HCT116 (cell line): Measurements from ENCODE around the gene THAP9. TPM values are rescaled to one million over a fixed set of nuclear protein-coding genes. Genes with fewer than 3 reads are reported as not detected.

Experiments
- ATAC-seq: fragments of 200-7000 bp; cut with Tn5 transposase; 2 replicates; pipeline ENCODE4 v1.9.1; 2020; ENCODE audit warnings: mild to moderate bottlenecking, moderate library complexity
- BruUV-seq: library from RNA; stranded (reverse); fragments of 400-500 nt; replicated peaks from 2 replicates; lab custom pipeline; 2021; lab: Mats Ljungman, UMichigan
- CTCF ChIA-PET: fragments of 300-600 bp; sonication (Branson Sonifier 250); formaldehyde crosslinking; loops from one replicate; lab custom pipeline; 2021; ENCODE audit warnings: antibody characterized with exemption; lab: Charles Lee
- POLR2A ChIA-PET: fragments of 300-600, 350-600 bp; sonication (Branson Sonifier 250); formaldehyde crosslinking; loops from one replicate; lab custom pipeline; 2021; ENCODE audit warnings: antibody characterized with exemption; lab: Charles Lee
- RAD21 ChIA-PET, 2 experiments: fragments of 300-600 bp; sonication (Branson Sonifier 250); formaldehyde crosslinking; loops; one replicate each; lab custom pipeline; 2023; ENCODE audit warnings: low total read pairs in 2 of 2; ENCODE audit not compliant: uncharacterized antibody in 2 of 2, unreplicated experiment in 2 of 2, low non-redundant PET in 1 of 2; lab: Charles Lee
- DNase-seq: peaks from one replicate; pipeline ENCODE4 v3.0.0-alpha.2; 2010; ENCODE audit warnings: low read depth, low spot score
- H2AFZ ChIP-seq: fragments of 200-600 bp; shearing (Covaris generic), sonication (generic); 2 replicates; pipeline ENCODE4 v1.6.1; 2017; ENCODE audit warnings: low read depth, mixed run types, mixed read lengths, antibody characterized with exemption, low read length; ENCODE audit not compliant: poor library complexity, severe bottlenecking
- H3K27ac ChIP-seq: 2 replicates; pipeline ENCODE4 v1.5.1; 2012; ENCODE audit warnings: low read depth, low read length
- H3K27me3 ChIP-seq: fragments of 200-600 bp; sonication (generic); 2 replicates; pipeline ENCODE4 v1.6.1; 2016; ENCODE audit warnings: mixed run types, low read length, mixed read lengths; ENCODE audit not compliant: insufficient read depth
- H3K36me3 ChIP-seq, 2 experiments: fragments of 200-500 bp in 1 of 2; fragments of 200-600 bp in 1 of 2; sonication (Bioruptor generic) in 1 of 2; sonication (generic) in 1 of 2; 2 replicates each; pipeline versions ENCODE4 v1.5.1 to v1.6.1; 2014 to 2016; ENCODE audit warnings: low read length in 2 of 2, inconsistent platforms in 1 of 2, mixed read lengths in 1 of 2, mixed run types in 1 of 2; ENCODE audit not compliant: insufficient read depth in 2 of 2, control insufficient read depth in 1 of 2
- H3K4me1 ChIP-seq, 2 experiments: fragments of 200-600 bp in 1 of 2; sonication (generic) in 1 of 2; 2 replicates each; pipeline versions ENCODE4 v1.5.1 to v1.6.1; 2012 to 2017; ENCODE audit warnings: low read length in 2 of 2, inconsistent platforms in 1 of 2, mild to moderate bottlenecking in 1 of 2, mixed read lengths in 1 of 2, mixed run types in 1 of 2, moderate library complexity in 1 of 2; ENCODE audit not compliant: insufficient read depth in 2 of 2, control insufficient read depth in 1 of 2
- H3K4me2 ChIP-seq: fragments of 200-600 bp; sonication (generic); 2 replicates; pipeline ENCODE4 v1.6.1; 2017; ENCODE audit warnings: mixed run types, low read length, mixed read lengths
- H3K4me3 ChIP-seq, 2 experiments: fragments of 200-600 bp in 1 of 2; sonication (generic) in 1 of 2; replicated peaks in 1 of 2; 2 replicates each; pipeline ENCODE4 v1.5.1; 2011 to 2016; ENCODE audit warnings: low read length in 2 of 2, control low read depth in 1 of 2, low read depth in 1 of 2, mild to moderate bottlenecking in 1 of 2, mixed read lengths in 1 of 2, mixed run types in 1 of 2
- H3K79me2 ChIP-seq: fragments of 200-600 bp; sonication (generic); 2 replicates; pipeline ENCODE4 v1.6.1; 2017; ENCODE audit warnings: mild to moderate bottlenecking, mixed run types, low read length, moderate library complexity, mixed read lengths; ENCODE audit not compliant: insufficient read depth
- H3K9ac ChIP-seq: fragments of 200-600 bp; sonication (generic); 2 replicates; pipeline ENCODE4 v1.6.1; 2016; ENCODE audit warnings: low read length, mixed read lengths
- H3K9me2 ChIP-seq: fragments of 200-600 bp; sonication (generic), shearing (Covaris generic); 2 replicates; pipeline ENCODE4 v1.6.1; 2017; ENCODE audit warnings: mixed run types, mild to moderate bottlenecking, moderate library complexity; ENCODE audit not compliant: insufficient read depth
- H3K9me3 ChIP-seq, 2 experiments: fragments of 200-500 bp in 1 of 2; fragments of 200-600 bp in 1 of 2; sonication (Bioruptor generic) in 1 of 2; sonication (generic) in 1 of 2; 2 replicates each; pipeline ENCODE4 v1.6.1; 2014 to 2017; ENCODE audit warnings: low read length in 2 of 2, mixed read lengths in 2 of 2, inconsistent platforms in 1 of 2, low read depth in 1 of 2, mild to moderate bottlenecking in 1 of 2, mixed run types in 1 of 2, moderate library complexity in 1 of 2; ENCODE audit not compliant: control insufficient read depth in 1 of 2, insufficient read depth in 1 of 2
- H4K20me1 ChIP-seq: fragments of 200-600 bp; sonication (generic), shearing (Covaris generic); 2 replicates; pipeline ENCODE4 v1.6.1; 2017; ENCODE audit warnings: mixed run types, mild to moderate bottlenecking, moderate library complexity; ENCODE audit not compliant: insufficient read depth
- CTCF ChIP-seq, 3 experiments: fragments of 200-600 bp in 1 of 3; sonication (generic) in 1 of 3; IDR thresholded peaks in 2 of 3; conservative IDR thresholded peaks in 1 of 3; 2 replicates each; pipeline ENCODE4 v1.5.1; 2012 to 2017; ENCODE audit warnings: low read depth in 2 of 3, low read length in 2 of 3, antibody characterized with exemption in 1 of 3, borderline replicate concordance in 1 of 3, control low read depth in 1 of 3, mild to moderate bottlenecking in 1 of 3, mixed read lengths in 1 of 3, mixed run types in 1 of 3, moderate library complexity in 1 of 3; ENCODE audit not compliant: insufficient read depth in 1 of 3
- ELF1 ChIP-seq: IDR thresholded peaks from 2 replicates; pipeline ENCODE4 v1.6.1; 2012; ENCODE audit warnings: low read depth, borderline replicate concordance
- intact Hi-C: fragments of 100-400 bp; cut with micrococcal nuclease; formaldehyde crosslinking; loops from 2 replicates; pipeline ENCODE4 v1.10.0; 2022
- total RNA-seq: library from RNA; stranded (reverse); gene quantifications from one replicate; pipeline ENCODE4 v1.2.1, GENCODE V29; 2021; ENCODE audit not compliant: unreplicated experiment

The THAP9 gene
- total RNA-seq, 1 experiment from 2014 or later: 6.4 TPM

- no peak overlapping the region for H2AFZ ChIP-seq
- BruUV-seq: no TSS peak
- H3K27me3 ChIP-seq: no peaks in the 10 kb centered on the region
- DNase-seq (no peak), ATAC-seq (no peak)
- peak overlapping the region; percentile 95 for H3K9ac ChIP-seq
- peak overlapping the region; percentile 90 for H3K4me2 ChIP-seq
- H3K36me3 ChIP-seq: peaks cover 38 to 41% of the 10 kb centered on the region in 2 experiments
- peaks cover 6 to 16% of the 10 kb centered on the region in 2 experiments; a peak in 3 of 4 replicates for H3K4me1 ChIP-seq
- no peaks in the 10 kb centered on the region for H3K9me2 ChIP-seq
- peak overlapping the region; percentile 87; the same call in 1 of the 2 replicates for H3K27ac ChIP-seq
- ChIA-PET POLR2A (interaction anchor here (1.7 to 2.6 kb wide), 2 partner anchors 9 to 113 kb away, joined by 3 to 9 read pairs; partner anchors contain the start of gene SEC31A), CTCF (no interaction called here), RAD21 (no interaction called here)
- no peaks in the 10 kb centered on the region for H3K9me3 ChIP-seq
- peak overlapping the region; percentile 93 to 95 for H3K4me3 ChIP-seq
- TF ChIP-seq ELF1: no peak
- peak in 1 of 3 experiments; percentile 24; a peak in 2 of 6 replicates for TF ChIP-seq CTCF (IDR thresholded peaks at IDR 0.05 in 2 of 3, conservative IDR thresholded peaks at IDR 0.05 in 1 of 3; ENCODE audit: borderline replicate concordance in 1 of 3, insufficient read depth in 1 of 3, low read depth in 2 of 3, low read length in 2 of 3)
- intact Hi-C loops: no loop called here
- peaks cover 18% of the 10 kb centered on the region; the same call in 1 of the 2 replicates for H4K20me1 ChIP-seq
- H3K79me2 ChIP-seq: peaks cover 83% of the 10 kb centered on the region
Measured at GRCh38 chr4:82898322-82899243, 2.0 kb upstream of the THAP9 start.
